Stimulated activated CD8-positive, alpha-beta memory T cell treated with anti-CD3 and anti-CD28 coated beads, Interleukin-7, amount 100 ng/mL, for 48 hours (primary cell): ENCODE measurements around the gene NPPC.

ENCODE experiments used
- DNase-seq, 2 donors: peaks; one replicate each; pipeline ENCODE4 v3.0.0-alpha.2; 2020; ENCODE audit warnings: low read depth in 1 of 2; ENCODE audit errors: extremely low read depth in 1 of 2

The NPPC gene

GRCh38 chr2:231935815-231936214, 9.6 kb upstream of the NPPC start:
- DNase-seq = no peak

DNA sequence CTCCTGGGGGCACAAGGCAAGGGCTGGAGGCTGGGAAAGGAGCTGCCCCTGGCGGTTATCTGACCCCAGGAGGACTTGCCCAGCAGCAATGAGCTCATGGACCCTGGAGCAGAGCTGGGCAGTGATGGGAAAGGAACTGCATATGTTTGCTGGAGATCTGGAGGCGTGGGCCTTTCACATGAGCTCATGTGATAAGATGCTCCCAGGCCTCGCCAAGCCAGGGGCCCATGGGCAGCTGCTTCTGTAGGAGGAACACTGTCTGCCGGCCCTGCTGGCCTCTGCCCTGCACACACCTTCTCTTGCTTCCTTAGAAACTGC, 9.0 kb upstream of the NPPC start:
- no peak for DNase-seq

DNA sequence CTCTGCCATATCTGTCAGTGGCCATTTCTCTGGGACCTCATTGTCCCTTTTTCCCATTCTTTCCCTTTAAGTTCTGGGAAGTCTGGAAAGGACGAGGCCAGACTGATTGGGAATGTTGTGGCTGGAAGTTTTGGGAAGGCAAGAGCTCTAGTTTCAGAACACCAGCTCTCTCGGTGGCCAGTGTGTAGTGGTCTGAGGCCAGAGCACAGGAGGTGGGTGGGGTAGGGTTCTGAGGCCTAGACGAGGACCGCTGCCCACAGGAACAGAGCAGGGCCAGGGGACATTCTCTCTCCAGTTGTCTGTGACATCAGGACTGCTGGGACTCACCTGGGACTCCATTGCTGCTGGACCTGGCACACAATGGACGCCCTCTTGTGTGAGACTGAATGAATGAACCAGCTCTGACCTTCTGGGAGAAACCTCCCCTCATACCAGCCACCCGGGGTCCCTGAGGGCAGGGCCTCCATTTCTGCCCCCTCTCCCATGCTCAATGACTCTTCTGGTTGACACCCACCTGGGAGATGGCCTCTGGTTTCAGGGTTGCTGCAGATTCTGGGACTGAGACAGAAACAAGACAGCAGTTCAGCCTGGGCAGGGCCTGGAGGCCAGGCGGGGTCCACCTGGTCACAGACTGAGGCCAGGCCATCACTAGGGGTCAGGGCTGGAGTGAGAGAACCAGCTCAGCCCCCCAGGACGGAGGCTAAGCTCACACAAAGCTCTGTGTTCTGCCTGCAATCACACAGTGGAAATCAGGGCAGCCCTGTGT, 8.4 kb upstream of the NPPC start:
- DNase-seq = no peak

DNA sequence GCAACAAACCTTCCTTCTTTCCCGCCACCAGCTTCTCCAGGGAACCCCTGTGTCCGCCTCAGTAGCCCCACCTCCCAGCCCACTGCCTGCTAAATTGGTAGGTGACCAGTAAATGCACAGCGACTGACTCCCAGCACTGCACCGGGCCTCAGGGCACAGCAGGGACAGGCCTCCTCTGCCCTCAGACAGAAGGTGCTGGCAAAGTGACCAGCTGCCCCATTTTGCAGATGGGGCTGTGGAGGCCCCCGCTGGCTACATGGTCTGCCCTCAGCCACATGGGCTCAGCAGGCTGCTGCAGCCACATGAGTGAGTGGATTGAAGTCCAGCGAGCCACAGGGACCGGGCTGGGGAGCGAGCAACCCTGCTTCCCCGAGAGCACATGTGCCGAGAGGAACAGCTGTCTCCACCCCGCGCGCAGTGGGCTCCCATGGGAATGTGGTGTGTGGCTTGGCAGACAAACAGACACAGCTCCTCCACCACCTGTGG, 7.8 kb upstream of the NPPC start:
- no peak for DNase-seq

DNA sequence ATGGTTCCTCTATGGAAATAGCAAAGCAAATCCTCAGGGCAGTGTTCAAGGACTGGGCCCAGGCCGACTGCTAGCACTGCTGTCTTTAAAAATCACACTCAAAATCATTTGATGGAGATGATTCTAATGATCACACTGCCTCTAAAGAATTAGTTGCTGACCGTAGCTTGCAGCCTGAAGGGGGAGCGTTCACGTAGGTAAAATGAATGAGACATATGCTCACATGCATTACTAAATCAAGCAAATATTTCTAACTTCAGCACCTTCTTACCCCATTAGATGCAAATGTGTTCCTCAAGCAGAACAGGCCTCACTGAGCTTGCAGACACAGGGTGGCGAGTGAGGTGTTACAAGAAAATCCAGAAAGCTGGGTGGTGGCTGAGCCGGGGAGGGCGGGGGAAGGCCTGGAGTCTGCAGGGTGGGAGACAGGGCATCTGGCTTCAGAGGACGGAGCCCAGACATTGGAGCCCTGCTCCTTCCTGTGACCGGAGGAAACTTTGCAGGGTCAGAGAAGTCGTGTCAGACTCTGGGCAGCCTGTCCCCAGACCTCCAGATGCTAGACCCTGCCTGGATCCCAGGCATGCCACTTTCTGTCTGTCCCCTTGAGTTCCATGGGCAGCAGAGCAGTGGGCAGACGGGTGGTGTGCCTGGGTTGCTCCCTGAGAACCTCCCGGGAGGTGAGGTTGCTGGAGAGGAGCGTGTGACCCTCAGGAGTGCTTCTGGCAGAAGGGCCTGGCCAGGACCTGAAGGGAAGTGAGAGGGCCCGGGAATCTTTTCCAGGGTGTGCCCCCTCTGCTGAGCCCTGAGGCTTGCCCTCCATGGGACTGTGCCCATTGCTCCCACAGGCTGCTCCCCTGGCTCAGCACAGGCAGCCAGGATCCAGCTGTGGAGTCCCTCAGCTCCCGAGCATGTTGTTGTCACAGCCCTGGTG, 7.1 kb upstream of the NPPC start:
- no peak for DNase-seq

DNA sequence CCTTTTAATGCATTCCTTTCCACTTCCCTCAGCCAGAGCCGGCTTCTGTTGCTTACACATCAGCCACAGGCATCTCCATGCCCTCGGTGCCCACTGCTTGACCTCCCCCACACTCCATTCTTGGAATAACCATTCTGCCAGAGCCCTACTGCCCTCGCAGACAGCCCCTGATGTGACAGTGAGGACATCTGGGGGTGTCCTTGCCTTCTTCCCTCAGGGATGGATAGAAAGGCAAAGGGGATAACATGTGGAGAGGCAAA, 6.4 kb upstream of the NPPC start:
- no peak for DNase-seq

- DNase-seq = no peak
Measured at GRCh38 chr2:231931481-231931915, 5.3 kb upstream of the NPPC start.

GRCh38 chr2:231930593-231931281, 4.5 kb upstream of the NPPC start:
- no peak for DNase-seq

GRCh38 chr2:231929961-231930592, 3.9 kb upstream of the NPPC start:
- peak in 1 of 2 donors; percentile 15 for DNase-seq

GRCh38 chr2:231928901-231929725, 2.9 kb upstream of the NPPC start:
- no peak for DNase-seq

DNA sequence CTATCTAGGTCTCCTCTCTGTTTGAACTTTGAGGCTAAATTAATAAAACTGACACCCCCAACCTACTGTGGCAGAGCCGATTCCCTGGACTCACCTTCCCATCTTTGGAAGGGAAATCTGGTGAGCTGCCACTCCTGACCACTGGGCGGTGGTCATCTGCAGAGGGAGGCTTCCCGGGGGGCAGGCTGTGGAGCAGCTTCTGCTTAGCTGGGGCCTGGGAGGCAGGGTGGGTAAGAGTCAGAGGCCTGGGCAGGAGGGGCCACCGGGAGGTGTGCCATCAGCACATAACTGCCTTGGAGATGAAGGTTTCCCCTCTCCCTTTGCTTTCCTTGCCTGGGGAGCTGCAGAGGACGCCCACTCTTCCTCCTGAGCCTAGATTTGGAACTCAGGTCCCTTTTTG, 2.3 kb upstream of the NPPC start:
- no peak for DNase-seq

DNA sequence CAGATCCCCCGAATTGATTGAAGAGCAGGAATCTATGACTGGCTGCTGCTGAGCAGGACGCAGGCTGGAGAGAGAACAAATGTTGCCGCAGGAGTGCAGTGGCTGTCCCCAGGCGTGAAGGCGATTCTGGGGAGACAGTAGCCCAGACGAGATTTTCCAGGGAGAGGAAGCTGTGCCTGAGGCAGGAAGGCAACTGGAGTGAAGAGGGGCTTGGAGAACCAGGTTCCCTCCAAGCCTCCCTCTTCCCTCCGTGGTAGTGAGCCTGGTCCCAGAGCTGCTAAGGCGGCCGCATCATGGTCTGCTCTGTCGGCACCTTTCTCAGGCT, 1.3 kb upstream of the NPPC start:
- DNase-seq = no peak

GRCh38 chr2:231926761-231927565, 767 bp upstream of the NPPC start:
- peak; percentile 10 to 15 for DNase-seq

DNA sequence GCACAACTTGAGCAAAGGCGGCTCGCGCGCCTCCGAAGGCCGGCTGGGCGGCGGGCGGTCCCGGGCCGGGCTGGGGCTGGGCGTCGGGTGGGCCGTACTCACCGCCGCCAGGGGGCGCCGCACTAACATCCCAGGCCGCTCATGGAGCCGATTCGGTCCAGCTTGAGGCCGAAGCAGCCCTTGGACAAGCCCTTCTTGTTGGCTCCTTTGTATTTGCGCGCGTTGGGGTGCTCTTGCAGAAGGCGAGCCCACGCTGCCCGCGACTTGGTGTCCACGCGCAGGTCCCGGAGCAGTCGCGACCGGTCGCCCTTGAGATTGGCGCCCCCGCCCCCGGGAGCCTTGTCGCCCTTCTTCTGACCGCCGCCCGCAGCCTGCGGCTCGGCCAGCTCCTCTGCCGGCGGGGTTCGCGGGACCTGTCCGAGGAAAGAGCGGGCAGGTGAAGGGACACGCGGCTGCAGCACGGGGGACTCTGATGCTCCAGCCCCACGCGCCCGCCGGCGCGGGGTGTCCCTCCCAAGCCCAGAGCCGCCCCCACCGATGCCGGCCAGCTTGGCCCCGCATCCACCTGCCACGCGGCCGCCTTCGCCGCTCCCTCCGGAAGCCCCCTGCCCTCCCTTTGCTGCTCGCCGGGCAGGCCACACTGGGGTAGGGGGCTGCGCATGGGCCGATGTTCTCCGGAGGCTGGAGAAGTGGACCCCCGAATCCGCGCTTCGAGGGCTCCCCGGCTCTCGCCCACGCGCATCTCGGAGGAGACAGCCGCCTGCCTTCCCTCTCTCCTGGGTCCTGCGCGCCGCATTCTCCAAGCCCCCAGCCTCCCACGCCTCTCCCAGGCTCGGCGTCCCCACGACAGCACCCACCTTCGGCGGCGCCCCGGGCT, 655 bp downstream of the NPPC start:
- peak; percentile 34 to 40 for DNase-seq

- DNase-seq = no peak
Measured at GRCh38 chr2:231924889-231925275, 1.3 kb downstream of the NPPC start.

DNA sequence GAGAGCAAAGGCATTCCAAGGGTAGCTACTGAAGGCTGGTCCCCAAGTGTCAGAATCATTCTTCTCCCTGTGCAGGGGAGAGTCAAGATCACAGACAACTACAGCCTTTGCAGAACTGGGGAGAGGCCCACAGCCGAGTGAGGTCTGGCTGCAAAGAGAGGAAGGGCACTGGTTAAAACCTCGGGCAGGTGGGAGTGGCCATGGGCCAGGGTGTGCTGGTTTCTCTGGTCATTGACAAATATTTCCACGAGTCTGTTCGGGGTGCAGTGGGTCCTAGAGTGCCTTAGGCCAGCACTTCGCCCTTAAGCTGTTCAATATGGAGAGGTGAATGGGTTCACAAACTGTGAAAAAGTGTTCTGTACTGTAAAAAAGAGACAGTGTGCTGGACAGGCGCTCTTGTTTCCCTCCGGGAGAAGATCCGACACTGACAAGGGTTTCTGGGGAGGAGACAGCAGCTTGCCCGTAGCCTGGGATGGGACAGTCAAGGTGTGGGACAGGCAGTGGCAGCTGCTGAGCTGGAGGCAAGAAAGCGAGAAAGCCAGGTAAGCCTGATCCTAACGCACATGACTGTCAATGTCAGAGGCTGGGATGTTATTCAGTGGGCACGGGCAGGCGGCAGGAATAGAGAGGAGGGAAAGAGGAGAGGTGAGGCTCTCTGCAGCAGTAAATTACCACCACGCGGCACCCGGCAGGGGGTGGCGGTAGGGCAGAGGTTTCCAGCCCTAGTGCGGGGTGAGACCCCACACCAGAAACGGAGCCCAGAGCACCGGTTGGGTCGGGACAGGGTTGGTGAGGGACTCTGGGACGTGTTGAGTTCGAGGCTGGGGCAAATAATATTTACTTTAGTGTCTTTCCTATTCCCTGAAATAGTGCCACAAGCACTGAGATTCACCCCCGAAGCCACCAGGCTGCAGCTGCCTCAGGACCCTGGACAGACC, 2.0 kb downstream of the NPPC start:
- no peak for DNase-seq

DNA sequence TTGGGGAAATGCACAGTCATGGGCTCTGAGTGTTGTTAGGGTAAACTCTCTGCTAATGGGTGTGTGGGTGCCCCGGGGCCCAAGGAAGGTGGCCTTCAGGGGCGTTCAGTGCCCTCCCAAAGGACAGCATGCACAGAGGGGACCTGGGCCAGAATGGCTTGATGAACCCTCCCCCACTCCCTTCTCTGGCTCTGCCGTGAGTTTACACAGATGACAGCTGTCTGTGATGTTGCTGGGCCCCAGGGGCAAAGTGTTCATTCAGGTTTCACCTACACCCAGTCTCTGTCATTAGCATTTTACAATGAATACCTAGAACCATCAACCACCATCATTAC, 3.2 kb downstream of the NPPC start:
- DNase-seq = no peak
